PC-9 (cell line): Measurements from ENCODE around the gene MAML3. TPM values are rescaled to one million over a fixed set of nuclear protein-coding genes. Genes with fewer than 3 reads are reported as not detected.

Experiments used
- BruUV-seq: library from RNA; stranded (reverse); fragments of 400-500 nt; replicated peaks from 2 replicates; lab custom pipeline; 2021; lab: Mats Ljungman, UMichigan
- CTCF ChIA-PET: fragments of 300-600 bp; sonication (Branson Sonifier 250); formaldehyde crosslinking; loops from one replicate; lab custom pipeline; 2022; ENCODE audit warnings: antibody characterized with exemption; lab: Charles Lee
- POLR2A ChIA-PET: fragments of 300-600 bp; sonication (Branson Sonifier 250); formaldehyde crosslinking; loops from one replicate; lab custom pipeline; 2022; ENCODE audit warnings: antibody characterized with exemption; ENCODE audit not compliant: unreplicated experiment; lab: Charles Lee
- DNase-seq, 2 experiments: peaks; one replicate each; pipeline versions ENCODE4 v3.0.0 to v3.0.0-alpha.2; 2015 to 2022; ENCODE audit warnings: mixed read lengths in 1 of 2
- H2AFZ ChIP-seq: fragments of 200-600 bp; sonication (generic); 2 replicates; pipeline ENCODE4 v1.8.1; 2017; ENCODE audit warnings: antibody characterized with exemption
- H3F3A ChIP-seq: fragments of 200-600 bp; sonication (generic); 2 replicates; pipeline ENCODE4 v1.8.1; 2017; ENCODE audit warnings: antibody characterized with exemption, mild to moderate bottlenecking, low read depth; ENCODE audit not compliant: insufficient read depth
- H3K27ac ChIP-seq: fragments of 200-600 bp; sonication (generic); 2 replicates; pipeline ENCODE4 v1.6.1; 2016; ENCODE audit warnings: mixed run types
- H3K27me3 ChIP-seq: fragments of 200-600 bp; sonication (generic); 2 replicates; pipeline ENCODE4 v1.6.1; 2016; ENCODE audit warnings: low read depth, mixed run types; ENCODE audit not compliant: insufficient read depth
- H3K36me3 ChIP-seq: fragments of 200-600 bp; sonication (generic); 2 replicates; pipeline ENCODE4 v1.6.1; 2016; ENCODE audit warnings: low read depth, mixed run types
- H3K4me1 ChIP-seq: fragments of 200-600 bp; sonication (generic); replicated peaks from 2 replicates; pipeline ENCODE4 v1.6.1; 2016; ENCODE audit warnings: mixed run types; ENCODE audit not compliant: insufficient read depth
- H3K4me2 ChIP-seq: fragments of 200-600 bp; sonication (generic); 2 replicates; pipeline ENCODE4 v1.6.1; 2017; ENCODE audit warnings: mixed run types
- H3K4me3 ChIP-seq: fragments of 200-600 bp; sonication (generic); 2 replicates; pipeline ENCODE4 v1.6.1; 2016; ENCODE audit warnings: mixed run types
- H3K79me2 ChIP-seq: fragments of 200-600 bp; sonication (generic); 2 replicates; pipeline ENCODE4 v1.6.1; 2017; ENCODE audit warnings: low read depth, mixed run types
- H3K9me2 ChIP-seq: fragments of 200-600 bp; sonication (generic); 2 replicates; pipeline ENCODE4 v1.8.1; 2017; ENCODE audit warnings: mild to moderate bottlenecking; ENCODE audit not compliant: insufficient read depth
- H3K9me3 ChIP-seq: fragments of 200-600 bp; sonication (generic); 2 replicates; pipeline ENCODE4 v1.8.1; 2016; ENCODE audit warnings: low read depth; ENCODE audit not compliant: insufficient read depth
- H4K20me1 ChIP-seq: fragments of 200-600 bp; sonication (generic); 2 replicates; pipeline ENCODE4 v1.8.1; 2017; ENCODE audit not compliant: insufficient read depth
- EZH2 ChIP-seq: fragments of 200-600 bp; sonication (generic); IDR thresholded peaks from 2 replicates; pipeline ENCODE4 v1.8.0; 2017; ENCODE audit warnings: antibody characterized with exemption, low read depth
- intact Hi-C: fragments of 100-400 bp; cut with micrococcal nuclease; formaldehyde crosslinking; loops from one replicate; pipeline ENCODE4 v1.10.0; 2022; ENCODE audit not compliant: unreplicated experiment
- total RNA-seq: library from RNA; stranded (reverse); gene quantifications from 2 replicates; pipeline ENCODE4 v1.2.3, GENCODE V29; 2021
- TF ChIP-seq, protein P1 (sequence below): fragments of 200-600 bp; sonication (generic); conservative IDR thresholded peaks from 2 replicates; pipeline ENCODE4 v1.6.1; 2017; ENCODE audit warnings: mixed run types, antibody characterized with exemption, mild to moderate bottlenecking, moderate library complexity

MAML3 gene
- total RNA-seq, 1 experiment from 2014 or later, result 15.2 TPM

GRCh38 chr4:140115140-140115539 lies 38.8 kb downstream of the MAML3 start:
- Histone ChIP-seq H3K9me2 (no peaks in the 10 kb centered on the region), H4K20me1 (no peaks in the 10 kb centered on the region), H3K79me2 (peaks cover 31% of the 10 kb centered on the region), H3K4me2 (no peak overlapping the region), H3K4me3 (no peak overlapping the region), H3K36me3 (no peaks in the 10 kb centered on the region; the same call in 1 of the 2 replicates), H3K27me3 (no peaks in the 10 kb centered on the region), H3K27ac (no peak overlapping the region), H2AFZ (no peak overlapping the region), H3F3A (no peaks in the 10 kb centered on the region), H3K4me1 (peaks cover 11% of the 10 kb centered on the region), H3K9me3 (no peaks in the 10 kb centered on the region)
- intact Hi-C loops, result no loop called here
- TF ChIP-seq EZH2, result no peak
- TF ChIP-seq, protein P1, sequence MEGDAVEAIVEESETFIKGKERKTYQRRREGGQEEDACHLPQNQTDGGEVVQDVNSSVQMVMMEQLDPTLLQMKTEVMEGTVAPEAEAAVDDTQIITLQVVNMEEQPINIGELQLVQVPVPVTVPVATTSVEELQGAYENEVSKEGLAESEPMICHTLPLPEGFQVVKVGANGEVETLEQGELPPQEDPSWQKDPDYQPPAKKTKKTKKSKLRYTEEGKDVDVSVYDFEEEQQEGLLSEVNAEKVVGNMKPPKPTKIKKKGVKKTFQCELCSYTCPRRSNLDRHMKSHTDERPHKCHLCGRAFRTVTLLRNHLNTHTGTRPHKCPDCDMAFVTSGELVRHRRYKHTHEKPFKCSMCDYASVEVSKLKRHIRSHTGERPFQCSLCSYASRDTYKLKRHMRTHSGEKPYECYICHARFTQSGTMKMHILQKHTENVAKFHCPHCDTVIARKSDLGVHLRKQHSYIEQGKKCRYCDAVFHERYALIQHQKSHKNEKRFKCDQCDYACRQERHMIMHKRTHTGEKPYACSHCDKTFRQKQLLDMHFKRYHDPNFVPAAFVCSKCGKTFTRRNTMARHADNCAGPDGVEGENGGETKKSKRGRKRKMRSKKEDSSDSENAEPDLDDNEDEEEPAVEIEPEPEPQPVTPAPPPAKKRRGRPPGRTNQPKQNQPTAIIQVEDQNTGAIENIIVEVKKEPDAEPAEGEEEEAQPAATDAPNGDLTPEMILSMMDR, result no peak
- no TSS peak for BruUV-seq
- DNase-seq, result no peak
- POLR2A ChIA-PET, result no interaction called here
- CTCF ChIA-PET, result no interaction called here

GRCh38 chr4:140113653-140114052 lies 40.3 kb downstream of the MAML3 start:
- Histone ChIP-seq H3K36me3 (no peaks in the 10 kb centered on the region; the same call in 1 of the 2 replicates), H3K27ac (no peak overlapping the region), H4K20me1 (no peaks in the 10 kb centered on the region), H3K79me2 (peaks cover 33% of the 10 kb centered on the region), H3K27me3 (no peaks in the 10 kb centered on the region), H3K4me3 (no peak overlapping the region), H2AFZ (no peak overlapping the region), H3K9me2 (no peaks in the 10 kb centered on the region), H3K4me1 (peaks cover 11% of the 10 kb centered on the region), H3K9me3 (no peaks in the 10 kb centered on the region), H3F3A (no peaks in the 10 kb centered on the region), H3K4me2 (no peak overlapping the region)
- BruUV-seq, result no TSS peak
- ChIA-PET CTCF (no interaction called here), POLR2A (interaction anchor here (0.7 kb wide), 1 partner anchor 373 kb away, joined by 3 read pairs; no protein-coding TSS in a partner anchor)
- intact Hi-C loops, result no loop called here
- no peak for DNase-seq
- no peak for TF ChIP-seq EZH2
- TF ChIP-seq, protein P1, result no peak

DNA sequence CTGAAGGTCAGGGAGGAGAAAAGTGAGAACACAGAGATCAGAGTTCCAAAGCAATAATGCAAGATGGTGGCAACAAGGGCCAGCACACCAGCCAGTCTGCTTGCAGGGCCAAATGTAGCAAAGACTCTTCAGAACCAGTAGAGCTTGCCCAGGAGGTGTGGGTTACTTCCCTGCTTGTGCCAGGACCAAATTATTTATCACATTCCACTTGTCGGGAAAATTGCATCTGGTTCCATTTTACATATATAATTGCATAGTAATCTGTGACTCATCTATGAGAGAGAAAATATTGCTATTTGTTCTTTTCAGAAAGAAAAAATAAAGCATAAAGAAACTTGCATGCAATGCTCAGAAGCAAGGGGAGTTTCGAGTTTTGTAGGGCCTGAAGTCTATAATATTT lies 41.4 kb downstream of the MAML3 start:
- intact Hi-C loops, result no loop called here
- Histone ChIP-seq H4K20me1 (no peaks in the 10 kb centered on the region), H3K27me3 (no peaks in the 10 kb centered on the region), H3K9me3 (no peaks in the 10 kb centered on the region), H3K4me1 (peaks cover 11% of the 10 kb centered on the region), H3F3A (no peaks in the 10 kb centered on the region), H2AFZ (no peak overlapping the region), H3K9me2 (no peaks in the 10 kb centered on the region), H3K27ac (no peak overlapping the region), H3K36me3 (no peaks in the 10 kb centered on the region; the same call in 1 of the 2 replicates), H3K79me2 (peaks cover 34% of the 10 kb centered on the region), H3K4me3 (no peak overlapping the region), H3K4me2 (no peak overlapping the region)
- no peak for DNase-seq
- ChIA-PET CTCF (interaction anchor here (0.6 kb wide), 1 partner anchor 89 kb away, joined by 3 read pairs; no protein-coding TSS in a partner anchor), POLR2A (no interaction called here)
- BruUV-seq, result no TSS peak
- TF ChIP-seq EZH2, result no peak
- TF ChIP-seq, protein P1, result no peak
